ENCODE measurements around the gene FOXM1.

DNA sequence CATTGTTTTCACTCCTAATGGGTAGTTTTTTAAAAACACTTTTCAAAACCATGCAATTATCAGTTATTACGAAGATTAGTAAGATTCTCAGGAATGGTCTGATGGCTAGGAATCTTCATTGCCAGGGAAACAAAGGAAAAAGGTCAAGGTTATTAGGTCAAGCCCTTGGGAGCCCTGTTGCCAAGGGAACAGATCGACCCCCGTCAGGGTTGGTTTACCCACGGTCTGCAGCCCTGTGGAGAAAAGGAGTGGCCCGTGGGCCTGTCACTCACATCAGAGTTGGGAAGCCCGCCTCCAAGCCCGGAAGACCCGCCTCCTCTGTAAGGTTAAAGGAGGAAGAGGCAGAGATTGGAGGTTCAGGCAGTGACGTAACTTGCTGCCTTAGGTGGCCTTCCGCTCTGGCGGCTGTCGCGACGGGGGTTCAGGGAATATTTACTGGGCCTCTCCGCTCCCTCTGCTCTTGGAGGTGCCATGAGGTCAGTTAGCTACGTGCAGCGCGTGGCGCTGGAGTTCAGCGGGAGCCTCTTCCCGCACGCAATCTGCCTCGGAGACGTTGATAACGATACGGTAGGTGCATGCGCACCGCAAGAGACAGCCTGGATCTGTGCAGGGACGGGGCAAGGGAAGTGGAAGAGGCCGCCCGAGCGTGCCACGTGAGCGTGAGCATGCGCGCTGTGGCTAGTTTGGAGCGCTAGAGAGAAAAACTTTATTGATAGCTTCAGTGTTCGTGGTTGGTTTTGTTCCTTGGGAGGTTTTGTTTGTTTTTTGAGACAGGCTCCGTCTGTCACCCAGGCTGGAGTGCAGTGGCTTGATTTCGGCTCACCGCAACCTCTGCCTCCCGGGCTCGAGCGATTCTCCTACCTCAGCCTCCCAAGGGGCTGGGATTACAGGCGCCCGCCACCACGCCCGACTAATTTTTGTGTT is 64.4 kb downstream of the FOXM1 start, which contains the start of gene ITFG2:
- TF ChIP-seq, protein P1, sequence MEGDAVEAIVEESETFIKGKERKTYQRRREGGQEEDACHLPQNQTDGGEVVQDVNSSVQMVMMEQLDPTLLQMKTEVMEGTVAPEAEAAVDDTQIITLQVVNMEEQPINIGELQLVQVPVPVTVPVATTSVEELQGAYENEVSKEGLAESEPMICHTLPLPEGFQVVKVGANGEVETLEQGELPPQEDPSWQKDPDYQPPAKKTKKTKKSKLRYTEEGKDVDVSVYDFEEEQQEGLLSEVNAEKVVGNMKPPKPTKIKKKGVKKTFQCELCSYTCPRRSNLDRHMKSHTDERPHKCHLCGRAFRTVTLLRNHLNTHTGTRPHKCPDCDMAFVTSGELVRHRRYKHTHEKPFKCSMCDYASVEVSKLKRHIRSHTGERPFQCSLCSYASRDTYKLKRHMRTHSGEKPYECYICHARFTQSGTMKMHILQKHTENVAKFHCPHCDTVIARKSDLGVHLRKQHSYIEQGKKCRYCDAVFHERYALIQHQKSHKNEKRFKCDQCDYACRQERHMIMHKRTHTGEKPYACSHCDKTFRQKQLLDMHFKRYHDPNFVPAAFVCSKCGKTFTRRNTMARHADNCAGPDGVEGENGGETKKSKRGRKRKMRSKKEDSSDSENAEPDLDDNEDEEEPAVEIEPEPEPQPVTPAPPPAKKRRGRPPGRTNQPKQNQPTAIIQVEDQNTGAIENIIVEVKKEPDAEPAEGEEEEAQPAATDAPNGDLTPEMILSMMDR (IDR thresholded peaks at IDR 0.05) = no peak
- no peak for TF ChIP-seq EZH2 (IDR thresholded peaks at IDR 0.05)
